ENCODE data around the gene ANP32E.
"Not testable (repeated sequence)": the region's sequence is repeated elsewhere in the genome, so short reads cannot be mapped to it uniquely, and the experiment has no call there.

The ANP32E gene

DNA sequence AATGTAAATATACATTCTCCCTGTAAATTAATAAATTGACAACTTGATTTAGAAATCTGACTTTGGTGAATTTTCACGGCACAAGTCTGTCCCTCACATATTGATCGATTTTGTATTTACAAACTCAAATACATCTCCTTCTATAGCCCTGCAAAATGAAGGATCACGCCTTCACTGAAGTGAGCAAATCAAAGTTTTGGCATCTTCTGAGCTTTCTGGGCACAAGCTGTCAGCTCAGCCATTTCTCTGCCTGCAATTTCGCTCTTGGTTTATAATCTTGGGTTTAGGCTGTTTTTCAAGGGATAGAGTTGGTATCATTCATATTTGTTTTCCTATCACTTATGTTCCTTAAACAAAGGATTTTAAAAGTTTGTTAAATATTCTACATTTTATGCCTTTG is 25.8 kb downstream of the ANP32E start:
- no peak overlapping the region for H3K4me3 ChIP-seq (ENCODE audit: low read depth, low read length)
- no peaks in the 10 kb centered on the region for H3K4me1 ChIP-seq (ENCODE audit: control insufficient read depth, insufficient read depth, low read length)
- no peaks in the 10 kb centered on the region for H3K9me3 ChIP-seq (ENCODE audit: control insufficient read depth, insufficient read depth, low read depth, low read length)
- TF ChIP-seq, protein P1, sequence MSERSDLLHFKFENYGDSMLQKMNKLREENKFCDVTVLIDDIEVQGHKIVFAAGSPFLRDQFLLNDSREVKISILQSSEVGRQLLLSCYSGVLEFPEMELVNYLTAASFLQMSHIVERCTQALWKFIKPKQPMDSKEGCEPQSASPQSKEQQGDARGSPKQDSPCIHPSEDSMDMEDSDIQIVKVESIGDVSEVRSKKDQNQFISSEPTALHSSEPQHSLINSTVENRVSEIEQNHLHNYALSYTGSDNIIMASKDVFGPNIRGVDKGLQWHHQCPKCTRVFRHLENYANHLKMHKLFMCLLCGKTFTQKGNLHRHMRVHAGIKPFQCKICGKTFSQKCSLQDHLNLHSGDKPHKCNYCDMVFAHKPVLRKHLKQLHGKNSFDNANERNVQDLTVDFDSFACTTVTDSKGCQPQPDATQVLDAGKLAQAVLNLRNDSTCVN (tag by site-specific recombination; optimal IDR thresholded peaks at IDR 0.05): no peak
- TF ChIP-seq, protein P2, sequence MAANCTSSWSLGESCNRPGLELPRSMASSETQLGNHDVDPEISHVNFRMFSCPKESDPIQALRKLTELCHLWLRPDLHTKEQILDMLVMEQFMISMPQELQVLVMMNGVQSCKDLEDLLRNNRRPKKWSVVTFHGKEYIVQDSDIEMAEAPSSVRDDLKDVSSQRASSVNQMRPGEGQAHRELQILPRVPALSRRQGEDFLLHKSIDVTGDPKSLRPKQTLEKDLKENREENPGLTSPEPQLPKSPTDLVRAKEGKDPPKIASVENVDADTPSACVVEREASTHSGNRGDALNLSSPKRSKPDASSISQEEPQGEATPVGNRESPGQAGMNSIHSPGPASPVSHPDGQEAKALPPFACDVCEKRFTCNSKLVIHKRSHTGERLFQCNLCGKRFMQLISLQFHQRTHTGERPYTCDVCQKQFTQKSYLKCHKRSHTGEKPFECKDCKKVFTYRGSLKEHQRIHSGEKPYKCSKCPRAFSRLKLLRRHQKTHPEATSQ (tag by site-specific recombination; IDR thresholded peaks at IDR 0.05): no peak
- TF ChIP-seq ZNF211 (tag by site-specific recombination; IDR thresholded peaks at IDR 0.05; ENCODE audit: low read depth) (no peak), ZSCAN16 (tag by site-specific recombination; IDR thresholded peaks at IDR 0.05) (no peak), ZNF112 (tag by site-specific recombination; IDR thresholded peaks at IDR 0.05) (no peak), OSR2 (tag by site-specific recombination; IDR thresholded peaks at IDR 0.05) (no peak), ZSCAN30 (tag by site-specific recombination; IDR thresholded peaks at IDR 0.05) (no peak), ZNF768 (tag by site-specific recombination; IDR thresholded peaks at IDR 0.05) (no peak), ZFP3 (tag by site-specific recombination; IDR thresholded peaks at IDR 0.05; ENCODE audit: low read depth) (no peak), ZNF174 (tag by site-specific recombination; IDR thresholded peaks at IDR 0.05) (no peak)
- TF ChIP-seq, protein P3, sequence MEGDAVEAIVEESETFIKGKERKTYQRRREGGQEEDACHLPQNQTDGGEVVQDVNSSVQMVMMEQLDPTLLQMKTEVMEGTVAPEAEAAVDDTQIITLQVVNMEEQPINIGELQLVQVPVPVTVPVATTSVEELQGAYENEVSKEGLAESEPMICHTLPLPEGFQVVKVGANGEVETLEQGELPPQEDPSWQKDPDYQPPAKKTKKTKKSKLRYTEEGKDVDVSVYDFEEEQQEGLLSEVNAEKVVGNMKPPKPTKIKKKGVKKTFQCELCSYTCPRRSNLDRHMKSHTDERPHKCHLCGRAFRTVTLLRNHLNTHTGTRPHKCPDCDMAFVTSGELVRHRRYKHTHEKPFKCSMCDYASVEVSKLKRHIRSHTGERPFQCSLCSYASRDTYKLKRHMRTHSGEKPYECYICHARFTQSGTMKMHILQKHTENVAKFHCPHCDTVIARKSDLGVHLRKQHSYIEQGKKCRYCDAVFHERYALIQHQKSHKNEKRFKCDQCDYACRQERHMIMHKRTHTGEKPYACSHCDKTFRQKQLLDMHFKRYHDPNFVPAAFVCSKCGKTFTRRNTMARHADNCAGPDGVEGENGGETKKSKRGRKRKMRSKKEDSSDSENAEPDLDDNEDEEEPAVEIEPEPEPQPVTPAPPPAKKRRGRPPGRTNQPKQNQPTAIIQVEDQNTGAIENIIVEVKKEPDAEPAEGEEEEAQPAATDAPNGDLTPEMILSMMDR (tag by site-specific recombination; IDR thresholded peaks at IDR 0.05): no peak
- TF ChIP-seq, protein P4, sequence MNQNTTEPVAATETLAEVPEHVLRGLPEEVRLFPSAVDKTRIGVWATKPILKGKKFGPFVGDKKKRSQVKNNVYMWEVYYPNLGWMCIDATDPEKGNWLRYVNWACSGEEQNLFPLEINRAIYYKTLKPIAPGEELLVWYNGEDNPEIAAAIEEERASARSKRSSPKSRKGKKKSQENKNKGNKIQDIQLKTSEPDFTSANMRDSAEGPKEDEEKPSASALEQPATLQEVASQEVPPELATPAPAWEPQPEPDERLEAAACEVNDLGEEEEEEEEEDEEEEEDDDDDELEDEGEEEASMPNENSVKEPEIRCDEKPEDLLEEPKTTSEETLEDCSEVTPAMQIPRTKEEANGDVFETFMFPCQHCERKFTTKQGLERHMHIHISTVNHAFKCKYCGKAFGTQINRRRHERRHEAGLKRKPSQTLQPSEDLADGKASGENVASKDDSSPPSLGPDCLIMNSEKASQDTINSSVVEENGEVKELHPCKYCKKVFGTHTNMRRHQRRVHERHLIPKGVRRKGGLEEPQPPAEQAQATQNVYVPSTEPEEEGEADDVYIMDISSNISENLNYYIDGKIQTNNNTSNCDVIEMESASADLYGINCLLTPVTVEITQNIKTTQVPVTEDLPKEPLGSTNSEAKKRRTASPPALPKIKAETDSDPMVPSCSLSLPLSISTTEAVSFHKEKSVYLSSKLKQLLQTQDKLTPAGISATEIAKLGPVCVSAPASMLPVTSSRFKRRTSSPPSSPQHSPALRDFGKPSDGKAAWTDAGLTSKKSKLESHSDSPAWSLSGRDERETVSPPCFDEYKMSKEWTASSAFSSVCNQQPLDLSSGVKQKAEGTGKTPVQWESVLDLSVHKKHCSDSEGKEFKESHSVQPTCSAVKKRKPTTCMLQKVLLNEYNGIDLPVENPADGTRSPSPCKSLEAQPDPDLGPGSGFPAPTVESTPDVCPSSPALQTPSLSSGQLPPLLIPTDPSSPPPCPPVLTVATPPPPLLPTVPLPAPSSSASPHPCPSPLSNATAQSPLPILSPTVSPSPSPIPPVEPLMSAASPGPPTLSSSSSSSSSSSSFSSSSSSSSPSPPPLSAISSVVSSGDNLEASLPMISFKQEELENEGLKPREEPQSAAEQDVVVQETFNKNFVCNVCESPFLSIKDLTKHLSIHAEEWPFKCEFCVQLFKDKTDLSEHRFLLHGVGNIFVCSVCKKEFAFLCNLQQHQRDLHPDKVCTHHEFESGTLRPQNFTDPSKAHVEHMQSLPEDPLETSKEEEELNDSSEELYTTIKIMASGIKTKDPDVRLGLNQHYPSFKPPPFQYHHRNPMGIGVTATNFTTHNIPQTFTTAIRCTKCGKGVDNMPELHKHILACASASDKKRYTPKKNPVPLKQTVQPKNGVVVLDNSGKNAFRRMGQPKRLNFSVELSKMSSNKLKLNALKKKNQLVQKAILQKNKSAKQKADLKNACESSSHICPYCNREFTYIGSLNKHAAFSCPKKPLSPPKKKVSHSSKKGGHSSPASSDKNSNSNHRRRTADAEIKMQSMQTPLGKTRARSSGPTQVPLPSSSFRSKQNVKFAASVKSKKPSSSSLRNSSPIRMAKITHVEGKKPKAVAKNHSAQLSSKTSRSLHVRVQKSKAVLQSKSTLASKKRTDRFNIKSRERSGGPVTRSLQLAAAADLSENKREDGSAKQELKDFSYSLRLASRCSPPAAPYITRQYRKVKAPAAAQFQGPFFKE (tag by site-specific recombination; IDR thresholded peaks at IDR 0.05; ENCODE audit: borderline replicate concordance): no peak
- POLR2A ChIA-PET: interaction anchor here (1.0 kb wide), 1 partner anchor 47 kb away, joined by 4 read pairs; no protein-coding TSS in a partner anchor
- no peak overlapping the region for H3K27ac ChIP-seq (ENCODE audit: extremely low read depth, low read depth, low read length)
- CTCF ChIA-PET: interaction anchor here (1.2 kb wide), 1 partner anchor 23 kb away, joined by 5 read pairs; no protein-coding TSS in a partner anchor
- no peaks in the 10 kb centered on the region for H3K36me3 ChIP-seq (ENCODE audit: control insufficient read depth in 2 of 2, insufficient read depth in 1 of 2, low read length in 2 of 2)

DNA sequence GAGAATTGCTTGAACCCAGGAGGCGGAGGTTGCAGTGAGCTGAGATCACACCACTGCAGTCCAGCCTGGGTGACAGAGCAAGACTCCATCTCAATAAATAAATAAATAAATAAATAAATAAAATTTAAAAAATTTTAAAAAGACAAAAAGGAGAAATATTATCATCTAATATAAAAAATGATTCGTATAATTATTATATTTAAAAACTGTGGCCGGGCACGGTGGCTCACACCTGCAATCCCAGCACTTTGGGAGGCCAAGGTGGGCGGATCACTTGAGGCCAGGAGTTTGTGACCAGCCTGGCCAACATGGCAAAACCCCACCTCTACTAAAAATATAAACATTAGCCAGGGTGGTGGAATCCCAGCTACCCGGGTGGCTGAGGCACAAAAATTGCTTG is 27.5 kb downstream of the ANP32E start:
- POLR2A ChIA-PET; H3K4me3 ChIP-seq (ENCODE audit: low read depth, low read length); H3K27ac ChIP-seq (ENCODE audit: extremely low read depth, low read depth, low read length); H3K4me1 ChIP-seq (ENCODE audit: control insufficient read depth, insufficient read depth, low read length); H3K36me3 ChIP-seq (ENCODE audit: control insufficient read depth in 2 of 2, insufficient read depth in 1 of 2, low read length in 2 of 2); H3K9me3 ChIP-seq (ENCODE audit: control insufficient read depth, insufficient read depth, low read depth, low read length): not testable (repeated sequence)
- CTCF ChIA-PET: interaction anchor here (0.6 to 0.7 kb wide), 2 partner anchors 13 to 43 kb away, joined by 3 read pairs; no protein-coding TSS in a partner anchor

All from HEK293 (cell line).